NCI-H146 (cell line): ENCODE measurements around the gene FHL5.
A peak's percentile ranks its signal among the peaks of the same experiment; 100 is the strongest.
"Not testable (repeated sequence)": the region's sequence is repeated elsewhere in the genome, so short reads cannot be mapped to it uniquely, and the experiment has no call there.

Source experiments
- DNase-seq: peaks from one replicate; lab custom pipeline; 2025; lab: John Stamatoyannopoulos, UW

Gene FHL5

GRCh38 chr6:96562886-96563285, at the start of gene FHL5:
Gene FHL5, plus strand, starts transcription at chr6:96563128. Its CDS starts 40,486 bp downstream, at chr6:96603614.
- DNase-seq = no peak

GRCh38 chr6:96520171-96521115, 42.5 kb upstream of the FHL5 start:
- peak; percentile 16 for DNase-seq

- DNase-seq = no peak
Measured at GRCh38 chr6:96521306-96521643, 41.7 kb upstream of the FHL5 start.

GRCh38 chr6:96521644-96522464, 41.1 kb upstream of the FHL5 start, which contains the start of gene UFL1:
Gene UFL1, plus strand, starts transcription at chr6:96521806. Its CDS starts 68 bp downstream, at chr6:96521874.
- DNase-seq = peak; percentile 96

- peak; percentile 18 for DNase-seq
Measured at GRCh38 chr6:96522465-96523009, 40.4 kb upstream of the FHL5 start.

- no peak for DNase-seq
Measured at GRCh38 chr6:96528193-96528592, 34.7 kb upstream of the FHL5 start.

- DNase-seq = no peak
Measured at GRCh38 chr6:96532399-96532798, 30.5 kb upstream of the FHL5 start.

GRCh38 chr6:96537726-96538125, 25.2 kb upstream of the FHL5 start:
- no peak for DNase-seq

- no peak for DNase-seq
Measured at GRCh38 chr6:96542702-96543101, 20.2 kb upstream of the FHL5 start.

- DNase-seq = no peak
Measured at GRCh38 chr6:96545882-96546281, 17.0 kb upstream of the FHL5 start.

- DNase-seq = no peak
Measured at GRCh38 chr6:96547654-96548053, 15.3 kb upstream of the FHL5 start.

- DNase-seq = no peak
Measured at GRCh38 chr6:96554558-96554957, 8.4 kb upstream of the FHL5 start.

GRCh38 chr6:96559740-96560139, 3.2 kb upstream of the FHL5 start:
- not testable (repeated sequence) for DNase-seq

GRCh38 chr6:96563853-96564252, 925 bp downstream of the FHL5 start:
- DNase-seq = no peak

GRCh38 chr6:96570053-96570452, 7.1 kb downstream of the FHL5 start:
- DNase-seq = no peak

- DNase-seq = no peak
Measured at GRCh38 chr6:96571551-96571950, 8.6 kb downstream of the FHL5 start.

- DNase-seq = no peak
Measured at GRCh38 chr6:96575359-96575758, 12.4 kb downstream of the FHL5 start.

GRCh38 chr6:96576221-96576620, 13.3 kb downstream of the FHL5 start:
- DNase-seq = no peak

- no peak for DNase-seq
Measured at GRCh38 chr6:96582021-96582420, 19.1 kb downstream of the FHL5 start.

- no peak for DNase-seq
Measured at GRCh38 chr6:96582436-96582835, 19.5 kb downstream of the FHL5 start.

- DNase-seq = no peak
Measured at GRCh38 chr6:96604420-96604819, 41.5 kb downstream of the FHL5 start.

- no peak for DNase-seq
Measured at GRCh38 chr6:96608074-96608473, 45.1 kb downstream of the FHL5 start.

GRCh38 chr6:96610019-96610418, 47.1 kb downstream of the FHL5 start:
- DNase-seq = no peak
